H1 (cell line): ENCODE data around the gene UBE2E1. TPM values are rescaled to one million over a fixed set of nuclear protein-coding genes. Genes with fewer than 3 reads are reported as not detected.

Experiments used
- CTCF ChIA-PET: fragments of 300-600 bp; sonication (Branson Sonifier 250); formaldehyde crosslinking; loops from one replicate; lab custom pipeline; 2021; ENCODE audit not compliant: partially characterized antibody; lab: Charles Lee
- POLR2A ChIA-PET: fragments of 300-600 bp; sonication (Branson Sonifier 250); formaldehyde crosslinking; loops from one replicate; lab custom pipeline; 2021; ENCODE audit warnings: inconsistent platforms; ENCODE audit not compliant: partially characterized antibody; lab: Charles Lee
- DNase-seq, 2 experiments: peaks; one replicate each; pipeline versions ENCODE4 v3.0.0 to v3.0.0-alpha.2; 2010 to 2022; ENCODE audit warnings: low spot score in 2 of 2, low read depth in 1 of 2, mixed read lengths in 1 of 2
- FAIRE-seq: peaks from 2 replicates; lab custom pipeline; 2011; peaks lifted over from hg19 to GRCh38; lab: Jason Lieb, UNC
- H2AFZ ChIP-seq: 2 replicates; pipeline ENCODE4 v1.8.1; 2012; ENCODE audit warnings: low read length, inconsistent platforms
- H2AK5ac ChIP-seq: 2 replicates; pipeline ENCODE4 v1.6.1; 2013; ENCODE audit warnings: low read depth, low read length
- H2BK120ac ChIP-seq: replicated peaks from 2 replicates; pipeline ENCODE3; 2013; ENCODE audit warnings: low read depth, low read length, inconsistent platforms
- H2BK12ac ChIP-seq: 2 replicates; pipeline ENCODE4 v1.6.1; 2013; ENCODE audit warnings: low read depth, low read length
- H2BK15ac ChIP-seq: 2 replicates; pipeline ENCODE4 v1.6.1; 2013; ENCODE audit warnings: low read length
- H2BK20ac ChIP-seq: 2 replicates; pipeline ENCODE4 v1.6.1; 2013; ENCODE audit warnings: low read length
- H2BK5ac ChIP-seq: 2 replicates; pipeline ENCODE4 v1.6.1; 2013; ENCODE audit warnings: low read depth, low read length
- H3K14ac ChIP-seq: 2 replicates; pipeline ENCODE4 v1.6.1; 2013; ENCODE audit warnings: inconsistent platforms; ENCODE audit not compliant: insufficient read length
- H3K18ac ChIP-seq: 2 replicates; pipeline ENCODE4 v1.6.1; 2013; ENCODE audit warnings: low read length; ENCODE audit errors: extremely low read depth
- H3K23ac ChIP-seq: 2 replicates; pipeline ENCODE4 v1.6.1; 2013; ENCODE audit warnings: inconsistent platforms; ENCODE audit not compliant: insufficient read length
- H3K23me2 ChIP-seq: 2 replicates; pipeline ENCODE4 v1.6.1; 2013; ENCODE audit warnings: low read depth, low read length
- H3K27ac ChIP-seq: 2 replicates; pipeline ENCODE4 v1.6.1; 2011; ENCODE audit warnings: low read depth, low read length, inconsistent platforms
- H3K27me3 ChIP-seq, 4 experiments: replicated peaks in 1 of 4; 1 replicate in 1 of 4; 2 replicates in 3 of 4; pipeline versions ENCODE4 v1.6.1 to v1.8.1; 2011 to 2013; ENCODE audit warnings: low read length in 3 of 4, mild to moderate bottlenecking in 3 of 4, inconsistent platforms in 2 of 4, mixed read lengths in 2 of 4, moderate library complexity in 1 of 4; ENCODE audit not compliant: control insufficient read depth in 3 of 4, insufficient read depth in 3 of 4; ENCODE audit errors: extremely low read depth in 1 of 4
- H3K36me3 ChIP-seq, 4 experiments: 2 replicates each; pipeline versions ENCODE4 v1.6.1 to v1.8.1; 2011 to 2013; ENCODE audit warnings: mild to moderate bottlenecking in 4 of 4, low read length in 3 of 4, moderate library complexity in 2 of 4, control low read depth in 1 of 4, inconsistent platforms in 1 of 4; ENCODE audit not compliant: insufficient read depth in 4 of 4, control insufficient read depth in 2 of 4
- H3K4ac ChIP-seq: replicated peaks from 2 replicates; pipeline ENCODE3; 2013; ENCODE audit warnings: low read length, low read depth, mixed read lengths, inconsistent platforms; ENCODE audit not compliant: insufficient read length
- H3K4me1 ChIP-seq, 4 experiments: replicated peaks in 1 of 4; 1 replicate in 1 of 4; 2 replicates in 3 of 4; pipeline versions ENCODE4 v1.6.1 to v1.8.1; 2011 to 2013; ENCODE audit warnings: low read length in 3 of 4, inconsistent platforms in 2 of 4, mixed read lengths in 1 of 4; ENCODE audit not compliant: insufficient read depth in 4 of 4, control insufficient read depth in 3 of 4
- H3K4me2 ChIP-seq, 2 experiments: 2 replicates each; pipeline versions ENCODE4 v1.6.1 to v1.8.1; 2011 to 2013; ENCODE audit warnings: low read depth in 2 of 2, low read length in 2 of 2, control low read depth in 1 of 2, inconsistent platforms in 1 of 2, mild to moderate bottlenecking in 1 of 2; ENCODE audit not compliant: insufficient read depth in 1 of 2
- H3K4me3 ChIP-seq, 4 experiments: fragments of 200-600, 300-600 bp in 1 of 4; sonication (generic), shearing (Covaris generic), sonication (Bioruptor Twin) in 1 of 4; 2 replicates each; pipeline versions ENCODE4 v1.5.1 to v1.8.1; 2011 to 2016; ENCODE audit warnings: low read length in 4 of 4, low read depth in 3 of 4, control low read depth in 2 of 4, inconsistent platforms in 2 of 4, mild to moderate bottlenecking in 2 of 4, mixed read lengths in 1 of 4, moderate library complexity in 1 of 4; ENCODE audit not compliant: insufficient read depth in 2 of 4; ENCODE audit errors: extremely low read depth in 1 of 4
- H3K56ac ChIP-seq: replicated peaks from 2 replicates; pipeline ENCODE3; 2013; ENCODE audit warnings: low read depth, mild to moderate bottlenecking, mixed read lengths, low read length, inconsistent platforms; ENCODE audit not compliant: insufficient read length
- H3K79me1 ChIP-seq: 2 replicates; pipeline ENCODE4 v1.6.1; 2013; ENCODE audit warnings: low read depth, low read length, control low read depth
- H3K79me2 ChIP-seq, 2 experiments: 2 replicates each; pipeline versions ENCODE4 v1.6.1 to v1.8.1; 2012 to 2013; ENCODE audit warnings: low read length in 2 of 2, mild to moderate bottlenecking in 2 of 2, inconsistent platforms in 1 of 2; ENCODE audit not compliant: insufficient read depth in 2 of 2, control insufficient read depth in 1 of 2
- H3K9ac ChIP-seq, 4 experiments: replicated peaks in 1 of 4; 1 replicate in 1 of 4; 2 replicates in 3 of 4; pipeline versions ENCODE4 v1.6.1 to v1.8.1; 2011 to 2013; ENCODE audit warnings: low read depth in 3 of 4, low read length in 3 of 4, control low read depth in 2 of 4, mild to moderate bottlenecking in 2 of 4, moderate library complexity in 2 of 4, inconsistent platforms in 1 of 4; ENCODE audit errors: extremely low read depth in 1 of 4
- H3K9me3 ChIP-seq, 2 experiments: 2 replicates each; pipeline versions ENCODE4 v1.6.1 to v1.8.1; 2012 to 2013; ENCODE audit warnings: mild to moderate bottlenecking in 2 of 2, moderate library complexity in 2 of 2, control low read depth in 1 of 2, inconsistent platforms in 1 of 2, low read depth in 1 of 2, low read length in 1 of 2, mixed read lengths in 1 of 2; ENCODE audit not compliant: insufficient read depth in 2 of 2
- H4K20me1 ChIP-seq, 2 experiments: replicated peaks in 1 of 2; 2 replicates each; pipeline versions ENCODE3 to v1.8.1; 2011 to 2013; ENCODE audit warnings: inconsistent platforms in 2 of 2, low read length in 2 of 2, mild to moderate bottlenecking in 1 of 2; ENCODE audit not compliant: insufficient read depth in 2 of 2, control insufficient read depth in 1 of 2
- H4K5ac ChIP-seq: 2 replicates; pipeline ENCODE4 v1.6.1; 2013; ENCODE audit warnings: low read length, low read depth, mixed read lengths, inconsistent platforms; ENCODE audit not compliant: insufficient read length
- H4K8ac ChIP-seq: 2 replicates; pipeline ENCODE4 v1.8.0; 2013; ENCODE audit warnings: mild to moderate bottlenecking, moderate library complexity, low read length, inconsistent platforms; ENCODE audit not compliant: insufficient read depth; ENCODE audit errors: extremely low read depth
- H4K91ac ChIP-seq: replicated peaks from 2 replicates; pipeline ENCODE3; 2013; ENCODE audit warnings: low read length, mixed read lengths, inconsistent platforms; ENCODE audit not compliant: insufficient read length
- CBX5 ChIP-seq: fragments of 300-800, 300-1000 bp; sonication (generic); IDR thresholded peaks from 2 replicates; pipeline ENCODE4 v1.7.1; 2016; ENCODE audit warnings: antibody characterized with exemption, low read length, low read depth
- SIN3A ChIP-seq, 2 experiments: IDR thresholded peaks in 1 of 2; conservative IDR thresholded peaks in 1 of 2; 2 replicates each; pipeline ENCODE4 v1.6.1; 2011 to 2012; ENCODE audit warnings: low read length in 2 of 2, improper control_type of control experiment in 1 of 2, low read depth in 1 of 2, mild to moderate bottlenecking in 1 of 2
- WGBS, 2 experiments: shearing (Covaris generic) in 1 of 2; methylation state at CpG; one replicate each; pipeline versions ENCODE4 v1.1.6 to v1.1.7; 2013 to 2015; ENCODE audit warnings: low lambda C conversion rate in 2 of 2, mixed read lengths in 2 of 2, inconsistent platforms in 1 of 2, low coverage in 1 of 2, missing lambda C conversion rate in 1 of 2; ENCODE audit not compliant: insufficient replicate concordance in 2 of 2, insufficient coverage in 1 of 2, insufficient read length in 1 of 2; ENCODE audit errors: extremely low coverage in 1 of 2, missing lambda C conversion rate in 1 of 2; 5-methylcytosine and 5-hydroxymethylcytosine counted together
- polyA plus RNA-seq, 7 experiments: library from polyadenylated mRNA; depleted of rRNA in 3 of 7; stranded (reverse) in 5 of 7; unstranded in 2 of 7; fragments of >200 nt in 5 of 7; fragments of 200-250 nt in 2 of 7; gene quantifications; 1 replicate in 5 of 7; 2 replicates in 1 of 7; 4 replicates in 1 of 7; pipeline versions ENCODE4 v1.2.1 to v1.2.3, GENCODE V29; 2011 to 2013; ENCODE audit warnings: missing spikeins in 2 of 7, mixed read lengths in 2 of 7
- total RNA-seq: library from RNA; stranded (reverse); fragmentation: NEBNext Ultra II Directional; extraction: Animal tissue kit (Norgen Biotek cat#: 25700); gene quantifications from 2 replicates; pipeline ENCODE4 v1.2.1, GENCODE V29; 2021

UBE2E1 gene
- total and polyA plus RNA-seq, 2 of the 8 experiments (the other 6 are each of a cell fraction or from before 2014, with no cell fraction given) = 109 to 141 TPM

DNA sequence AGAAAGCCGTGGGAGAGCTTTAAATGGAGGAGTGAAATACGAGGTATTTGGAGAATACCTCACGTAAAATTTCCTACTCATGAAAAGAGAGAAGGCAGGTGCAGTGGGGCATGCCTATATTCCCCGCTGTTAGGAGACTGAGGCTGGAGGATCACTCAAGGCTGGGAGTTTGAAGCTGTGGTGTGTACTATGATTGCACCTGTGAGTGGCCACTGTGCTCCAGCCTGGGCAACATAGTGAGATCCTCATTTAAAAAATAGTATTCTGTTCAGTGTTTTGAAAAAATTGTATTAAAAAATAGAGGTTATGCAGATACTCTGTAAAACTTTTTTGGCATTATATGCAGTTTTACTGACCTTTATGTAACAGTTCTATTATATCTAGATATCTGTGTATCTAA is 20.0 kb downstream of the UBE2E1 start:
- Histone ChIP-seq H2AK5ac (no peak overlapping the region), H3K56ac (no peak overlapping the region), H3K4me2 (no peak overlapping the region), H2BK15ac (no peak overlapping the region), H2BK20ac (no peak overlapping the region), H4K91ac (no peak overlapping the region), H4K20me1 (peaks cover 10 to 18% of the 10 kb centered on the region in 2 experiments), H3K14ac (no peak overlapping the region), H3K23ac (no peak overlapping the region), H3K27ac (no peak overlapping the region), H3K23me2 (no peaks in the 10 kb centered on the region), H3K79me2 (peaks cover 11 to 99% of the 10 kb centered on the region in 2 experiments), H2BK12ac (no peak overlapping the region), H3K9ac (no peak overlapping the region), H3K36me3 (peaks cover 0 to 10% (median 0%) of the 10 kb centered on the region in 4 experiments; a peak in 2 of 8 replicates), H3K27me3 (peaks cover 0 to 1% (median 0%) of the 10 kb centered on the region in 4 experiments; a peak in 1 of 7 replicates), H3K4me3 (no peak overlapping the region), H3K79me1 (peaks cover 6% of the 10 kb centered on the region), H3K4ac (no peak overlapping the region), H4K8ac (no peak overlapping the region), H2BK5ac (no peak overlapping the region), H3K18ac (no peak overlapping the region), H2AFZ (no peak overlapping the region), H4K5ac (no peak overlapping the region), H2BK120ac (no peak overlapping the region), H3K9me3 (no peaks in the 10 kb centered on the region), H3K4me1 (peaks cover 0 to 14% (median 10%) of the 10 kb centered on the region in 4 experiments; a peak in 5 of 7 replicates)
- FAIRE-seq = no peak
- TF ChIP-seq SIN3A (conservative IDR thresholded peaks at IDR 0.05 in 1 of 2, IDR thresholded peaks at IDR 0.05 in 1 of 2; ENCODE audit: low read depth in 1 of 2, low read length in 2 of 2) (no peak), CBX5 (no peak)
- CTCF ChIA-PET = interaction anchor here (0.9 to 1.0 kb wide), 2 partner anchors 10 to 61 kb away, joined by 3 to 4 read pairs; no protein-coding TSS in a partner anchor
- DNase-seq = no peak
- POLR2A ChIA-PET = interaction anchor here (1.2 to 1.7 kb wide), 3 partner anchors 9 to 91 kb away, joined by 3 to 11 read pairs (median 3); partner anchors contain the start of genes NKIRAS1 and RPL15
- 99% methylated on average over 4 of the region's 4 CpGs; no CpG with 5 or more reads in 1 of the 2 experiments for WGBS, 2 experiments
